Hepatocyte (in vitro differentiated cells): ENCODE data around the gene MSI2. TPM values are rescaled to one million over a fixed set of nuclear protein-coding genes. Genes with fewer than 3 reads are reported as not detected.
A peak's percentile ranks its signal among the peaks of the same experiment; 100 is the strongest.

Experiments used
- DNase-seq: peaks from one replicate; pipeline ENCODE4 v3.0.0-alpha.2; 2016; ENCODE audit warnings: low spot score
- H2AFZ ChIP-seq: fragments of 200-600 bp; sonication (generic); 2 replicates; pipeline ENCODE4 v1.6.0; 2016; ENCODE audit warnings: antibody characterized with exemption, mild to moderate bottlenecking
- H3K27ac ChIP-seq: fragments of 200-600 bp; sonication (generic); 2 replicates; pipeline ENCODE4 v1.5.1; 2016; ENCODE audit warnings: mild to moderate bottlenecking
- H3K27me3 ChIP-seq: fragments of 200-600 bp; sonication (generic); 2 replicates; pipeline ENCODE4 v1.6.1; 2016
- H3K36me3 ChIP-seq: fragments of 200-600 bp; sonication (generic); replicated peaks from 2 replicates; pipeline ENCODE4 v1.5.1; 2016; ENCODE audit warnings: low read depth; ENCODE audit not compliant: insufficient read depth
- H3K4me1 ChIP-seq: fragments of 200-600 bp; sonication (generic); 2 replicates; pipeline ENCODE4 v1.5.1; 2016; ENCODE audit warnings: mild to moderate bottlenecking, moderate library complexity; ENCODE audit not compliant: insufficient read depth
- H3K4me2 ChIP-seq: fragments of 200-600 bp; sonication (generic); 2 replicates; pipeline ENCODE4 v1.6.0; 2016
- H3K4me3 ChIP-seq: fragments of 200-600 bp; sonication (generic); 2 replicates; pipeline ENCODE4 v1.5.1; 2016; ENCODE audit warnings: mild to moderate bottlenecking
- H3K79me2 ChIP-seq: fragments of 200-600 bp; sonication (generic); 2 replicates; pipeline ENCODE4 v1.6.0; 2017; ENCODE audit warnings: mild to moderate bottlenecking
- H3K9me2 ChIP-seq: fragments of 200-600 bp; sonication (generic); replicated peaks from 2 replicates; pipeline ENCODE4 v1.6.0; 2017; ENCODE audit warnings: mild to moderate bottlenecking; ENCODE audit not compliant: insufficient read depth
- H3K9me3 ChIP-seq: fragments of 200-600 bp; sonication (generic); 2 replicates; pipeline ENCODE4 v1.5.1; 2016; ENCODE audit warnings: low read depth, mild to moderate bottlenecking
- H4K20me1 ChIP-seq: fragments of 200-600 bp; sonication (generic); 2 replicates; pipeline ENCODE4 v1.6.0; 2016; ENCODE audit warnings: mild to moderate bottlenecking; ENCODE audit not compliant: insufficient read depth, poor library complexity, severe bottlenecking
- CTCF ChIP-seq: fragments of 200-600 bp; sonication (generic); IDR thresholded peaks from 2 replicates; pipeline ENCODE4 v1.5.1; 2016; ENCODE audit warnings: antibody characterized with exemption, mild to moderate bottlenecking; ENCODE audit not compliant: poor library complexity
- EZH2 ChIP-seq: fragments of 200-600 bp; sonication (generic); IDR thresholded peaks from 2 replicates; pipeline ENCODE4 v1.6.1; 2016; ENCODE audit warnings: antibody characterized with exemption, mild to moderate bottlenecking, borderline replicate concordance
- EZH2phosphoT487 ChIP-seq: fragments of 200-600 bp; sonication (generic); IDR thresholded peaks from one replicate; pipeline ENCODE4 v1.6.1; 2018; ENCODE audit warnings: antibody characterized with exemption, mild to moderate bottlenecking, low read depth, moderate library complexity; ENCODE audit not compliant: unreplicated experiment, severe bottlenecking
- WGBS: methylation state at CpG from one replicate; pipeline ENCODE4 v1.1.6; 2016; ENCODE audit warnings: low lambda C conversion rate; ENCODE audit errors: missing lambda C conversion rate; 5-methylcytosine and 5-hydroxymethylcytosine counted together
- polyA plus RNA-seq: library from polyadenylated mRNA; unstranded; fragments of >200 nt; fragmentation: Nextera tagmentation; extraction: Ambion mirVana; gene quantifications from 2 replicates; pipeline ENCODE4 v1.2.1, GENCODE V29; 2016
- total RNA-seq: library from RNA; depleted of rRNA; stranded (reverse); fragments of >200 nt; gene quantifications from 2 replicates; pipeline ENCODE4 v1.2.3, GENCODE V29; 2014

Gene MSI2
- total and polyA plus RNA-seq, 2 experiments from 2014 or later: 16.1 to 60.6 TPM

GRCh38 chr17:57289130-57289529 is 32.8 kb downstream of the MSI2 start:
- Histone ChIP-seq H4K20me1 (peaks cover 5% of the 10 kb centered on the region), H3K27ac (no peak overlapping the region), H3K4me2 (no peak overlapping the region), H3K4me1 (peaks cover 27% of the 10 kb centered on the region), H3K36me3 (no peaks in the 10 kb centered on the region), H3K9me2 (no peaks in the 10 kb centered on the region), H3K9me3 (no peaks in the 10 kb centered on the region), H3K4me3 (no peak overlapping the region), H3K27me3 (no peaks in the 10 kb centered on the region), H2AFZ (no peak overlapping the region), H3K79me2 (peaks cover 78% of the 10 kb centered on the region)
- no peak for TF ChIP-seq EZH2
- no peak for TF ChIP-seq EZH2phosphoT487
- no peak for TF ChIP-seq CTCF
- 79% methylated on average over 5 of the region's 5 CpGs for WGBS
- DNase-seq: no peak

GRCh38 chr17:57289613-57290012 is 33.3 kb downstream of the MSI2 start:
- Histone ChIP-seq H3K9me3 (no peaks in the 10 kb centered on the region), H3K27ac (no peak overlapping the region), H2AFZ (no peak overlapping the region), H3K4me1 (peaks cover 29% of the 10 kb centered on the region), H4K20me1 (peaks cover 5% of the 10 kb centered on the region), H3K9me2 (no peaks in the 10 kb centered on the region), H3K4me2 (no peak overlapping the region), H3K79me2 (peaks cover 83% of the 10 kb centered on the region), H3K36me3 (no peaks in the 10 kb centered on the region), H3K4me3 (no peak overlapping the region), H3K27me3 (no peaks in the 10 kb centered on the region)
- WGBS: 70% methylated on average over 7 of the region's 8 CpGs
- TF ChIP-seq EZH2 (no peak), EZH2phosphoT487 (no peak), CTCF (no peak)
- no peak for DNase-seq

DNA sequence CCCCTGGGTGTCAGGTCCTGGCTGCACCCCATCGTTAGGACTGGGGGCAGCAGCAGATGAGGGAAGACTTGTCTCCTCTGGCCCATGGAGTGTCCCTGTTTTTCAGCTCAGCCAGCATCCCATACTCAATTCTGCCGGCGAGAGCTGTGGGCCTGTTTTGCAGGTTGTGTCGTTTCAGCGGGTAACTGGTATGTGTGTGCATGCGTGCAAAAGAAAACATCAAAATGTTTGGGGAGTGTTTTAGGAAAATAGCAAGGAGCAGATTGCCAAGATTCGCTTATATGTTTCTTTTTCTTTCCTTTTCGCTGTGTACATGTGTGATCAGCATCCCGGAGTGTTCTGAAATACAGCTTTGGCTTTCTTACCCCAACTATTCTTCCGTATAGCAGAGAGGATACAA is 34.7 kb downstream of the MSI2 start:
- H3K4me1 ChIP-seq: peaks cover 37% of the 10 kb centered on the region
- DNase-seq: no peak
- peaks cover 87% of the 10 kb centered on the region for H3K79me2 ChIP-seq
- H3K4me3 ChIP-seq: no peak overlapping the region
- H2AFZ ChIP-seq: no peak overlapping the region
- no peak overlapping the region for H3K27ac ChIP-seq
- H4K20me1 ChIP-seq: peaks cover 5% of the 10 kb centered on the region
- H3K27me3 ChIP-seq: no peaks in the 10 kb centered on the region
- 86% methylated on average over 10 of the region's 10 CpGs for WGBS
- TF ChIP-seq EZH2 (no peak), EZH2phosphoT487 (no peak), CTCF (no peak)
- no peaks in the 10 kb centered on the region for H3K9me2 ChIP-seq
- no peak overlapping the region for H3K4me2 ChIP-seq
- H3K9me3 ChIP-seq: no peaks in the 10 kb centered on the region
- no peaks in the 10 kb centered on the region for H3K36me3 ChIP-seq

DNA sequence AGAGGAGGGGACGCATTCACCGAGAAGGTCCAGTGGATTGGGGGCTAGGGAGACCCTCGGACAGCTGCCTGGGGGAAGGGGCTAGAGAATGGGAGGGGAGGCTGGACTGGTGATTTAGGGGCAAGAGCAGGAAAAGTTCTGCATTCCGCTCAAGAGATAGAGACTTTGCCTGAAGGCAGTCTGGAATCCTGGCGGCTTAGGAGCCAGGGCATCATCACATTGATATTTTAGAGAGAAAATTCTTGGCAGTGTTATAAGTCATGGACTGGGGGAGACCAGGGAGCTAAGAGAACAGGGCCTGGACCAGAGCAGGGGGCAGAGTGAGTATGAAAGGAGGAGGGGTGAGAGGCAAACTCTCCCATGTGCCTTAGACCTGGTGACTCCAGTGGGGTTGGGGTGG is 35.8 kb downstream of the MSI2 start:
- no peaks in the 10 kb centered on the region for H3K9me3 ChIP-seq
- H2AFZ ChIP-seq: no peak overlapping the region
- TF ChIP-seq CTCF (no peak), EZH2phosphoT487 (no peak), EZH2 (no peak)
- H3K9me2 ChIP-seq: no peaks in the 10 kb centered on the region
- H4K20me1 ChIP-seq: peaks cover 5% of the 10 kb centered on the region
- no peak overlapping the region for H3K4me3 ChIP-seq
- 84% methylated on average over 5 of the region's 5 CpGs for WGBS
- H3K79me2 ChIP-seq: peaks cover 85% of the 10 kb centered on the region
- H3K27ac ChIP-seq: peak overlapping the region; percentile 81
- H3K4me2 ChIP-seq: no peak overlapping the region
- H3K36me3 ChIP-seq: no peaks in the 10 kb centered on the region
- no peak for DNase-seq
- no peaks in the 10 kb centered on the region for H3K27me3 ChIP-seq
- H3K4me1 ChIP-seq: peaks cover 44% of the 10 kb centered on the region
